Activated CD4-positive, alpha-beta T cell treated with anti-CD3 and anti-CD28 coated beads, Interleukin-10, Interleukin-2, amounts not matched to agents 100 ng/mL and 50 ng/mL, durations not matched to agents 16 hours and 8 hours (primary cell): ENCODE results near the gene ATAD3A.
"Not testable (repeated sequence)": the region's sequence is repeated elsewhere in the genome, so short reads cannot be mapped to it uniquely, and the experiment has no call there.

Source experiments
- DNase-seq: peaks from one replicate; pipeline ENCODE4 v3.0.0-alpha.2; 2020

The ATAD3A gene

DNA sequence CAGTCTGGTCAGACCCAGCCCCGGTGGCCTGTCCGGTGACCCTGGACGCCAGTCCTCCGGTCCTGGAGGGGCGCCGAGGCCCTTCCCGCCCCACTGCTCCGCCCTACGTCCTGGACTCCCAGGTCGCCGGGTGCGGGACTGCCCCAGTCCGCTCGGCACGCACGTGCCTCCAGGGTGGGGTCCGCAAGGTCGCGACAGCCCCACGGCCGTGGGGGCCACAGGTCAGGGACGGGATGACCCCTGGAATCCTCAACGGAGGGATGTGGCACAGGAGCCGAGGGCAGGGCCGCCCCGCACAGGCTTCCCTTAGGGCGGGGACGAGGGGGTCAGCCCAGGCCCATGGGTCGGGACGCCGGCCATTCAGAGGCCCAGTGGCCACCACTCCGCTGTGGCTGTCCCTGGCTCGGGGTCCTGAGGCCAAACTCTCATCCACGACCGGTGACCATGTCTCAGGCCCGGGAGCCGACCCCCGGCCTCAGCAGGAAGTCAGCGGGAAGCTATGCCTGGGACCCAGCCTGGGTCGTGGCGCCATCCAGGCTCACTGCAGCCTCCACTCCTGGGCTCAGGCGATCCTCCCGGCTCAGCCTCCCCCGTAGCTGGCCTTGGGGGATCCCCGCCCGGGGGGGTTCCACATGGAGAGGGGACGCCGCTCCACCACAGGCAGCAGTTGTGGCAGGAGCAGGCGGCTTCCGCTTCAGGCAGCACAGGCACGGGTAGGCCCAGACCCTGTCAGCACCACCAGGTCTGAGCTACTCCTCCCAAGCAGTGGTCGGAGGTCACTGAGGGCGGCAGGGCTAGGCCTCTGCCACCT is 29.1 kb downstream of the ATAD3A start:
- DNase-seq = no peak

GRCh38 chr1:1541956-1542765 is 30.2 kb downstream of the ATAD3A start:
- DNase-seq = no peak

DNA sequence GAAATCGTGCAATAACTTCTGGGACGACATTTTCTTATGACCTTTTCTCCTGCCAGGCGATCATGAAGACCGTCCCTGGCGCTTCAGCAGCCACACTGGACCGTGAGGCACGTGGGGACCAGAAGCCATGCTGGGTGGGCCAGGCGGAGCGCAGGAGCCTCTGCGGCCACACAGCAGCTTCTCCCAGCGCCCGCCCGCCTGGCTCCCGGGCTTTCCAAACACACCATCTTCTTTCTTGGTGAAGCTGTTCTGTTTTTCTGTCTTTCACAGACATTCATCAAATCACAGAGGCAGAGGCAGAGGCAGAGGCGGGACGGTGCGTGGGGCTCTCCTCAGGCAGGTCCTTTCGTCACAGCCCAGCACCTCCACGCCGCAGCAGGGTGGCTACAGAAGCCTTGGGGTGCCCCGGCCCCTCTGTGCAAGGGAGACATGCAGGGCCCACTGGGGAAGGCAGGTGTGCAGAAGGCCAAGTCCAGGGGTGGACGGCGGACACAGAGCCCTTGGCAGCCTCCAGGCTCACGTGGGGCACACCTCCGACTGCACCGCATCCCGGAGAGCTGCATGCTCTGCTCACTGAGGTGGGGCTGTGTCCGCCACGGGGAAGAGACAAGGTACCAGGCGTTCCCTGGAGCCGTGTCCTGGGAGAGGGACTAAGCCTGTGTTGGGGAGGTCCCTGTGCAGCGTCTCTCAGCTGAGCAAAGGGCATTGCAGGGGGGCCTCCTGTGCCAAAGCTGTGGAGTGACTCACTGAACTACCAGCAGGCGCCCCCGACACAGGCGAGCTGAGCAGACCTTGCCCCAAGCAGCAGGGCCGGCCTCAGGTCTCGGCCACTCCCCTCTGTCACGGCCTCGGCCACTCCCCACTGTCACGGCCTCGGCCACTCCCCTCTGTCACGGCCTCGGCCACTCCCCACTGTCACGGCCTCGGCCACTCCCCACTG is 31.1 kb downstream of the ATAD3A start:
- DNase-seq = no peak

GRCh38 chr1:1543706-1544099 is 31.7 kb downstream of the ATAD3A start:
- DNase-seq = no peak

GRCh38 chr1:1544544-1544943 is 32.6 kb downstream of the ATAD3A start:
- DNase-seq = no peak

GRCh38 chr1:1545946-1546737 is 34.2 kb downstream of the ATAD3A start:
- DNase-seq = no peak

DNA sequence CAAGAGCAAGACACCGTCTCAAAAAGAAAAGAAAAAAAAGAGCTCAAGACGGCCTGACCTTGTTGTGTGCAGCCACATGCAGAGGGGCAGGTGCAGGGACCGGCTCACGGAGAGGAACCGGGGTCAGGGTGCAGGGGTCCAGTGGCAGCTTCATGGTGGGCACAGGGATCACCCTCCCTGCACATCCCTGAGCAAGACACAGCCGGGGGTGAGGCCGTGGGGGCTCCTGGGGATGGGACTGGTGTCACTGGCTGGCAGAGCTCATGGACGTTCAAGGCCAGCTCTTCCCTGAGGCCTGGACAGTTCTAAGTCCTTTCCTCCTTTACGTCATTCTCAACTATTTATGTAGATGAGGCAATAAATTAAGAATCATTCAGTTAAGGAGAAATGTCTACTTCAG is 35.0 kb downstream of the ATAD3A start:
- no peak for DNase-seq

DNA sequence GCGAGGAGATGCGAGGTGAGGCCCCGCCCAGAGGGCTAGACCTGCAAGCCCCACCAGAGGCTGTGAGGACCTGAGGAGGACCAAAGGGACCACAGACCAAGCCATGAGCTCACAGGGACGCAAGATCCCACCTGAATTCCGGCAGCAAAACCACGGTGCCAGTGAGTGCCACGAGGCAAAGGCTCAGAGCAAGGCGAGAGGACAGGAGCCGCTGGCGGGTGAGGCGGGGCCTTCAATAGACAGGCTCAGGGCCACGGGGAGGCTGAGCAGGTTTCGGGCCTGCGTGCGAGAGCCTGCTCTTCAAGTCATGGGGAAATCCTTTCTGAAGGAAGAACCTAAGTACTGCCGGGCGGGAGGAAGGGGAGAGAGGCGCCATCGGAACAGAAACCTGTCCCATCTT is 35.5 kb downstream of the ATAD3A start:
- DNase-seq = no peak

- no peak for DNase-seq
These were observed 36.6 kb downstream of the ATAD3A start for GRCh38 chr1:1548591-1548990.

DNA sequence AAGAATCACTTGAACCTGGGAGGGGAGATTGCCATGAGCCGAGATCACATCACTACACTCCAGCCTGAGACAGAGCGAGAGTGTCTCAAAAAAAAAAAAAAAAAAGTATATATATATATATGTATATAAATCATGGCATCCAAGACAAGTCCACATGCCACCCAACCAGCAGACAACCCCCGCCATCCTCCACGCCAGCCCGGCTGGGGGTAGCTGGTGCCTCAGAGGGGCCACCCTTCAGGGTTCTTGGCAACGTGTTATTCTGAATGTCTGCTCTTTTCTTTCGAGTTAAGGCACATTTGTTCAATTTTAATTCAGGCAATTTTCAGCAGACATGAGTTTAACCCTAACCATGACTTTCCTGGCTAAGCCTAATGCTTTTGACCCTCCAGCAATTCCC is 38.1 kb downstream of the ATAD3A start:
- DNase-seq = no peak

DNA sequence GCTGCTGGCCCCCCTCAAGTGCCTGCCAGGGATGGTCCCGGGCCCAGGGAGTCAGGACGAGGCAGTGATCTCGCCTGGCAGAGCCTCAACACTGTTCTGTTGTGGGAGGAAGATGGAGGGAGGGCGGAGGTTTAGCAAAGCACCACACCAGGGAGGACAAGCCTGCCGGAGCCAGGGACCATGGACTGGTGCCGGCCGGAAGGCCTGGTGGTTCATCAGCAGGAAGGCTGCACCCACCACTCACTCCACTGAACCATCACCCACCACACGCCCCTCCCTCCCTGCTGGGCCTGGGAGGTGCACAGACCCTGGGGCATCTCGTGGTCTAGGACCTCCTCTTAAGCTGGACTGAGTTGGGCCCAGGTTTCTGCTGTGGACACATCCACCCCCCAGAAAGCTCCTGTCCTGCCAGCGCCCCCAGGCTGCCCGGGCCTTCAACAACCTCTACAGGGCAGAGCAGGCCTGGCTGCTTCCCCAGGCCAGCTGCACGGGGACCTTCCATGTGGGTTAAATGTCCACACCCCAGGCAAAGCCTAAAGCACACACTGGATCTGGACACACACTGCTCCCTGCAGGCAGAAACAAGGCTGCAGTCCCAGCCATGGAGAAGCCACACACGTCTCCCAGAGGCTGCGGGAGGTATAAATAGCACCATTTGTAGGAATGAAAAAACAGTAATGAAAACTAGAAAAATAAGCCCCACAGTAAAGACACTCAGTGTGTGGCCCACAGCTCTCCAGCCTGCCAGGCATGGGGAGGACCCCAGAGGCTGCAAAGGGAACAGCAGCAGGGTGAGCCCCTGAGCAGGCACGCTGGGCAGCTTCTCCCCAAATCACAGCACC is 38.9 kb downstream of the ATAD3A start:
- DNase-seq = no peak

- DNase-seq = no peak
These were observed 39.7 kb downstream of the ATAD3A start for GRCh38 chr1:1551524-1552262.

DNA sequence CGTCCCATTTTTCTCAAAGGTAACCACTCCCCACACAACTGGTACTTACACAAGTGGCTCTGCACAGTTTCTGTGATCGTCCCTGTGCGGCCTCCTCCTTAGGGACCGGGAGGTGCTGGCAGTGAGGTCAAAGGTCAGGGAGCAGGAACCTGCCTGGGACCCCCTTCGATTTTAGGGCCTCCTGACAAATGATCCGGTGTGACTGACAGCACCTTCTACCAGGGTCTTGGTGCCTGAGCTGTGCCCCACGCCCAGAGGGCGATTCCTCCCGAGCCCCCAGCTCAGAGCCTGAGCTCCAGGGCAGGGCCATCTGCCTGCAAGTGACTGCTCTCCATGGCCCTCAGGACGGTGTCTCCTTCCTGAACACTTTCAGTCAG is 40.3 kb downstream of the ATAD3A start:
- no peak for DNase-seq

DNA sequence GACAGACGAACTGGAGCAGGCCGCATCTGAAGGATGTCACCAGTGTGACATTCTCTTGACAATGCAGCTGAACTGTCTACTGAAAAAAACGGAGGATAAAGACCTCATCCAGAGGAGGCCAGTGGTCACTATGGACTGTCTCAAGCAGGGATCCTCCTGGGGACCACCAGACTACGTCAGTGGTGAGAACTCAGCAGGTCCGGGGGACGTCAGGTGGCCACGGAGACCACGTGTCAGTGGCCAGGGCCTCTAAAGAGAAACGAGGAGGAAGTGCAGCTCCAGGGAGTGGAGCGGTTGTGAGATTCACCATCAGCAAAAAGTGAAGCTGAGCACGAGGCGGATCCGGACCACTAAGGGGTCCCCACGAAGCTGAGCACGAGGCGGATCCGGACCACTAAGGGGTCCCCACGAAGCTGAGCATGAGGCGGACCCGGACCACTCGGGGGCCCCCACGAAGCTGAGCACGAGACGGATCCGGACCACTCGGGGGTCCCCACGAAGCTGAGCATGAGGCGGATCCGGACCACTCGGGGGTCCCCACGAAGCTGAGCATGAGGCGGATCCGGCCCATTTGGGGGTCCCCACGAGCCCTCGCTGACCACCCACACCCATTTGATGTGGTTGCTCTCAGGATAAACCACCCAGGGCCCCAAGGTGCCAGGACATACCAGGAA is 42.0 kb downstream of the ATAD3A start:
- no peak for DNase-seq

GRCh38 chr1:1554550-1554925 is 42.6 kb downstream of the ATAD3A start:
- DNase-seq = no peak

- no peak for DNase-seq
These were observed 43.3 kb downstream of the ATAD3A start for GRCh38 chr1:1554926-1555915.

DNA sequence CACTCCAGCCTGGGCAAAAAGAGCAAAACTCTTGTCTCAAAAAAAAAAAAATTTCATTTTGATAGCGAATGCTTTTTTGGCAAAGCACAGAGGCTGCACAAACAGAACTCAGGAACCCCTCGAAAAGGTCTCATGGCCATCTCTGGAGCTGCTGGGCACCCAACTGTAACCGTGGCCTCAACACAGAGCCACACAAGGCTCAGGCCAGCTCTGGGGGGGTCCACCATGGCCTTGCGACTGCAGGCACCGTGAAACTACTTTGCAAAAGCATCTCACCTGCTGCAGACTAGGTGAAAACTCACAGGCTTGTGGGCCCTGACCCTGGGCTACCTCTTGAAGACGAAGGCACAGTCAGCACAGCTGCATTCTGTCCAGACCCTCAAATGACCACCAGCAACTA is 44.5 kb downstream of the ATAD3A start:
- no peak for DNase-seq

GRCh38 chr1:1556961-1557360 is 45.0 kb downstream of the ATAD3A start:
- DNase-seq = not testable (repeated sequence)

DNA sequence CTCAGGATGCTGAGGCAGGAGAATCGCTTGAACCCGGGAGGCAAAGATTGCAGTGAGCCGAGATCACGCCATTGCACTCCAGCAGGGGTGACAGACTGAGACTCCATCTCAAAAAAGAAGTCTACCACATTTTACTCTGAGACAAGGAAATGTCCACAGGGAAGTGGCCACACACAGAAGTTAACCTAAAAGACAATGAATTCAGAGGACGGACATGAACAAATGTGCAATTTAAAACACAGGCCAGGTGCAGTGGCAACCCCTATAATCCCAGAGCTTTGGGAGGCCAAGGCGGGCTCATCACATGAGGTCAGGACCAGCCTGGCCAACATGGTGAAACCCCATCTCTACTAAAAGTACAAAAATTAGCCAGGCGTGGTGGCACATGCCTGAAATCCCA is 45.7 kb downstream of the ATAD3A start:
- not testable (repeated sequence) for DNase-seq
